ENCODE results near the gene LRFN3.
"Not testable (repeated sequence)": the region's sequence is repeated elsewhere in the genome, so short reads cannot be mapped to it uniquely, and the experiment has no call there.

Gene LRFN3

GRCh38 chr19:35890113-35890650 lies 46.0 kb upstream of the LRFN3 start:
- Histone ChIP-seq H2AFZ (no peak overlapping the region), H3K27ac (no peak overlapping the region), H3K4me1 (no peaks in the 10 kb centered on the region), H3K9ac (no peak overlapping the region), H3K27me3 (ENCODE audit: control insufficient read depth, insufficient read depth, low read length) (no peaks in the 10 kb centered on the region), H3K4me3 (ENCODE audit: low read depth, low read length) (no peak overlapping the region), H3K79me2 (no peaks in the 10 kb centered on the region), H3K36me3 (ENCODE audit: control insufficient read depth, insufficient read depth, low read length) (no peaks in the 10 kb centered on the region), H3K9me3 (ENCODE audit: control insufficient read depth, low read length) (no peaks in the 10 kb centered on the region), H3K4me2 (ENCODE audit: low read length) (no peak overlapping the region)
- TF ChIP-seq CTCF (IDR thresholded peaks at IDR 0.05) = no peak

- H3K9ac ChIP-seq; H3K9me3 ChIP-seq (ENCODE audit: control insufficient read depth, low read length); H3K27ac ChIP-seq; H2AFZ ChIP-seq; H3K4me1 ChIP-seq; H3K4me2 ChIP-seq (ENCODE audit: low read length); H3K4me3 ChIP-seq (ENCODE audit: low read depth, low read length); H3K79me2 ChIP-seq; H3K27me3 ChIP-seq (ENCODE audit: control insufficient read depth, insufficient read depth, low read length); H3K36me3 ChIP-seq (ENCODE audit: control insufficient read depth, insufficient read depth, low read length): not testable (repeated sequence)
Observed at GRCh38 chr19:35891819-35892218, 44.4 kb upstream of the LRFN3 start.

DNA sequence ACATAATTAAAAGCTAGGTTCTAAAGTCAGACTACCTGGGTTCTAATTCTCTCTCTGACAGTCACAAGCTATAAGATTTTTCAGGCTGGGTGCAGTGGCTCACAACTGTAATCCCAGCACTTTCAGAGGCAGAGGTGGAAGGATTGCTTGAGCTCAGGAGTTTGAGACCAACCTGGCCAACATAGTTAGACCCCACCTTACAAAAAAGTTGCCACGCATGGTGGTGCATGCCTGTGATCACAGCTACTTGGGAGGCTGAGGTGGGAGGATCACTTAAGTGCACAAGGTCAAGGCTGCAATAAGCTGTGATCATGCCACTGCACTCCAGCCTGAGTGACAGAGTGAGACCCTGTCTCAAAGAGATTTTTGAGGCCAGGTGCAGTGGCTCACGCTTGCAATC lies 41.8 kb upstream of the LRFN3 start:
- Histone ChIP-seq H3K4me2 (ENCODE audit: low read length) (no peak overlapping the region), H3K9me3 (ENCODE audit: control insufficient read depth, low read length) (no peaks in the 10 kb centered on the region), H3K9ac (no peak overlapping the region), H3K4me3 (ENCODE audit: low read depth, low read length) (no peak overlapping the region), H3K79me2 (no peaks in the 10 kb centered on the region), H3K4me1 (peaks cover 9% of the 10 kb centered on the region), H2AFZ (no peak overlapping the region), H3K36me3 (ENCODE audit: control insufficient read depth, insufficient read depth, low read length) (no peaks in the 10 kb centered on the region), H3K27ac (no peak overlapping the region), H3K27me3 (ENCODE audit: control insufficient read depth, insufficient read depth, low read length) (no peaks in the 10 kb centered on the region)
- TF ChIP-seq CTCF (IDR thresholded peaks at IDR 0.05) = no peak

- Histone ChIP-seq H3K79me2 (no peaks in the 10 kb centered on the region), H3K36me3 (ENCODE audit: control insufficient read depth, insufficient read depth, low read length) (no peaks in the 10 kb centered on the region), H3K27me3 (ENCODE audit: control insufficient read depth, insufficient read depth, low read length) (no peaks in the 10 kb centered on the region), H3K4me2 (ENCODE audit: low read length) (no peak overlapping the region), H3K9me3 (ENCODE audit: control insufficient read depth, low read length) (no peaks in the 10 kb centered on the region), H3K9ac (no peak overlapping the region), H3K27ac (no peak overlapping the region), H3K4me3 (ENCODE audit: low read depth, low read length) (no peak overlapping the region), H3K4me1 (peaks cover 9% of the 10 kb centered on the region), H2AFZ (no peak overlapping the region)
- no peak for TF ChIP-seq CTCF (IDR thresholded peaks at IDR 0.05)
Observed at GRCh38 chr19:35895911-35896642, 40.1 kb upstream of the LRFN3 start.

DNA sequence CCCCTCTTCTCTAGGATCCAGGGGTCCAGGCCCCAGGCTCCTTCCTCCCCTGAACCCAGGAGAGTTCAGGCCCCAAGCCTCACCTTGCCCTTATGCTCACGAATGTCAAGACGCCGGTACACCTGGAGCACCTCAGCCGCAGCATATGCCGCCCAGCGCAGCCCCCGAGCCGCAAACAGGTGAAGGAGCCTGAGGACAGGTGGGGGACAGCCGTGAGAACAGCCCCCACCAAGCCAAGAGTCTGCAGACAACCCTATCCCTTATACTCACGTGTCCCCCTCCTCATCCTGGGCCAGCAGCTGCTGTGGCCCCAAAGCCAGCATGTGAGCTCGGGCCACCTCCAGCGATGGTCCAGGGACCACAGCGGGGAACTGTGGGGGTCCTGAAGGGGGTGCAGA lies 39.5 kb upstream of the LRFN3 start:
- H3K9me3 ChIP-seq (ENCODE audit: control insufficient read depth, low read length) = no peaks in the 10 kb centered on the region
- H3K27ac ChIP-seq = no peak overlapping the region
- H3K27me3 ChIP-seq (ENCODE audit: control insufficient read depth, insufficient read depth, low read length) = no peaks in the 10 kb centered on the region
- no peak for TF ChIP-seq CTCF (IDR thresholded peaks at IDR 0.05)
- no peaks in the 10 kb centered on the region for H3K36me3 ChIP-seq (ENCODE audit: control insufficient read depth, insufficient read depth, low read length)
- no peak overlapping the region for H3K4me3 ChIP-seq (ENCODE audit: low read depth, low read length)
- no peaks in the 10 kb centered on the region for H3K79me2 ChIP-seq
- H2AFZ ChIP-seq = no peak overlapping the region
- H3K4me2 ChIP-seq (ENCODE audit: low read length) = no peak overlapping the region
- peaks cover 9% of the 10 kb centered on the region for H3K4me1 ChIP-seq
- no peak overlapping the region for H3K9ac ChIP-seq

Measured in parathyroid adenoma (tissue), 2 donors.